Stimulated activated CD4-positive, alpha-beta T cell treated with anti-CD3 and anti-CD28 coated beads, Interleukin-4, amount 100 ng/mL, for 4 hours (primary cell): ENCODE data around the gene IGFL3.

Source experiments
- DNase-seq, 2 experiments: peaks; one replicate each; pipeline ENCODE4 v3.0.0-alpha.2; 2020

Gene IGFL3

GRCh38 chr19:46076031-46076880 lies 48.2 kb downstream of the IGFL3 start:
- no peak for DNase-seq

GRCh38 chr19:46073268-46073922 lies 51.1 kb downstream of the IGFL3 start:
- DNase-seq = no peak
